Upper lobe of left lung (tissue), 4 donors: ENCODE results near the gene CENPP.

Experiments
- CTCF ChIP-seq, 6 experiments: fragments of 450-650 bp in 4 of 6; fragments of 200-600 bp in 2 of 6; sonication (generic) in 2 of 6; IDR thresholded peaks; one replicate each; pipeline ENCODE4 v1.5.1; 2016 to 2019; ENCODE audit warnings: antibody characterized with exemption in 6 of 6
- EP300 ChIP-seq, 4 donors: sonication (generic); formaldehyde crosslinking; IDR thresholded peaks; one replicate each; pipeline ENCODE4 v1.5.1; 2017; ENCODE audit warnings: antibody characterized with exemption in 4 of 4, control low read depth in 2 of 4

- TF ChIP-seq CTCF (IDR thresholded peaks at IDR 0.05) (no peak), EP300 (IDR thresholded peaks at IDR 0.05) (no peak)
Observed at GRCh38 chr9:92563116-92564100, 237.7 kb downstream of the CENPP start.
